ENCODE data around the gene CUL2. TPM values are rescaled to one million over a fixed set of nuclear protein-coding genes. Genes with fewer than 3 reads are reported as not detected.

The CUL2 gene
- total and polyA plus RNA-seq, 2 donors (not counting 1 experiment from before 2014, with no cell fraction given), result 7.3 to 36.9 TPM

GRCh38 chr10:35059481-35059880 is 30.7 kb downstream of the CUL2 start:
- Histone ChIP-seq H2AFZ (ENCODE audit: insufficient read depth, low read depth, low read length, poor library complexity, severe bottlenecking) (no peak overlapping the region), H3K36me3 (replicated peaks in 1 of 2; ENCODE audit: control extremely low read depth in 1 of 2, control insufficient read depth in 1 of 2, extremely low read depth in 1 of 2, insufficient read depth in 2 of 2, low read length in 1 of 2) (peaks cover 17 to 51% of the 10 kb centered on the region in 2 experiments), H3K27ac (ENCODE audit: low read length in 2 of 2) (no peak overlapping the region), H3K4me2 (replicated peaks; ENCODE audit: low read depth, low read length, poor library complexity, severe bottlenecking) (no peak overlapping the region), H3K9ac (ENCODE audit: low read length) (no peak overlapping the region), H3K4me1 (ENCODE audit: control insufficient read depth in 2 of 2, insufficient read depth in 2 of 2, low read length in 2 of 2) (peaks cover 3 to 6% of the 10 kb centered on the region in 2 donors), H3K79me2 (ENCODE audit: control insufficient read depth, insufficient read depth, low read length) (peaks cover 3% of the 10 kb centered on the region), H3K27me3 (replicated peaks in 1 of 4; ENCODE audit: control extremely low read depth in 1 of 4, control insufficient read depth in 3 of 4, insufficient read depth in 4 of 4, low read length in 3 of 4) (no peaks in the 10 kb centered on the region), H3K4me3 (ENCODE audit: control extremely low read depth in 1 of 5, extremely low read depth in 1 of 5, insufficient read depth in 1 of 5, low read depth in 2 of 5, low read length in 4 of 5) (no peak overlapping the region), H4K20me1 (ENCODE audit: control insufficient read depth, insufficient read depth, low read length, poor library complexity, severe bottlenecking) (no peaks in the 10 kb centered on the region), H3K9me3 (ENCODE audit: control extremely low read depth in 1 of 3, control insufficient read depth in 2 of 3, insufficient read depth in 1 of 3, low read length in 2 of 3) (no peaks in the 10 kb centered on the region)
- ATAC-seq (ENCODE audit: low read depth) (no peak), DNase-seq (no peak)
- ChIA-PET CTCF (no interaction called here), POLR2A (no interaction called here)
- intact Hi-C loops (cut with micrococcal nuclease), result no loop called here
- no peak overlapping the region for H3K4me3 Mint-ChIP-seq
- H3K4me1 Mint-ChIP-seq, result peaks cover 9% of the 10 kb centered on the region
- H3K27me3 Mint-ChIP-seq, result no peaks in the 10 kb centered on the region
- no peaks in the 10 kb centered on the region for H3K9me3 Mint-ChIP-seq (ENCODE audit: insufficient read depth)
- H3K27ac Mint-ChIP-seq, result no peak overlapping the region
- TF ChIP-seq CTCF (IDR thresholded peaks at IDR 0.05) (no peak), EZH2 (IDR thresholded peaks at IDR 0.05; ENCODE audit: borderline replicate concordance, insufficient read depth, low read depth, low read length, poor library complexity, severe bottlenecking) (no peak)

- H3K79me2 ChIP-seq (ENCODE audit: control insufficient read depth, insufficient read depth, low read length), result peaks cover 3% of the 10 kb centered on the region
- no peak overlapping the region for H2AFZ ChIP-seq (ENCODE audit: insufficient read depth, low read depth, low read length, poor library complexity, severe bottlenecking)
- TF ChIP-seq EZH2 (IDR thresholded peaks at IDR 0.05; ENCODE audit: borderline replicate concordance, insufficient read depth, low read depth, low read length, poor library complexity, severe bottlenecking) (no peak), CTCF (IDR thresholded peaks at IDR 0.05) (no peak)
- H3K9ac ChIP-seq (ENCODE audit: low read length), result no peak overlapping the region
- intact Hi-C loops (cut with micrococcal nuclease), result no loop called here
- H3K4me3 ChIP-seq (ENCODE audit: control extremely low read depth in 1 of 5, extremely low read depth in 1 of 5, insufficient read depth in 1 of 5, low read depth in 2 of 5, low read length in 4 of 5), result no peak overlapping the region
- DNase-seq, result no peak
- no peaks in the 10 kb centered on the region for H3K27me3 ChIP-seq (replicated peaks in 1 of 4; ENCODE audit: control extremely low read depth in 1 of 4, control insufficient read depth in 3 of 4, insufficient read depth in 4 of 4, low read length in 3 of 4)
- no peaks in the 10 kb centered on the region for H4K20me1 ChIP-seq (ENCODE audit: control insufficient read depth, insufficient read depth, low read length, poor library complexity, severe bottlenecking)
- POLR2A ChIA-PET, result no interaction called here
- no peaks in the 10 kb centered on the region for H3K9me3 ChIP-seq (ENCODE audit: control extremely low read depth in 1 of 3, control insufficient read depth in 2 of 3, insufficient read depth in 1 of 3, low read length in 2 of 3)
- WGBS (ENCODE audit: insufficient coverage), result no CpG with 5 or more reads among the region's 1 CpG
- H3K4me1 ChIP-seq (ENCODE audit: control insufficient read depth in 2 of 2, insufficient read depth in 2 of 2, low read length in 2 of 2), result peaks cover 3 to 6% of the 10 kb centered on the region in 2 donors
- Mint-ChIP-seq H3K27me3 (no peaks in the 10 kb centered on the region), H3K27ac (no peak overlapping the region), H3K4me3 (no peak overlapping the region), H3K4me1 (peaks cover 9% of the 10 kb centered on the region), H3K9me3 (ENCODE audit: insufficient read depth) (no peaks in the 10 kb centered on the region)
- ATAC-seq (ENCODE audit: low read depth), result no peak
- no peak overlapping the region for H3K27ac ChIP-seq (ENCODE audit: low read length in 2 of 2)
- CTCF ChIA-PET, result no interaction called here
- H3K4me2 ChIP-seq (replicated peaks; ENCODE audit: low read depth, low read length, poor library complexity, severe bottlenecking), result no peak overlapping the region
- H3K36me3 ChIP-seq (replicated peaks in 1 of 2; ENCODE audit: control extremely low read depth in 1 of 2, control insufficient read depth in 1 of 2, extremely low read depth in 1 of 2, insufficient read depth in 2 of 2, low read length in 1 of 2), result peaks cover 19 to 59% of the 10 kb centered on the region in 2 experiments
Measured at GRCh38 chr10:35058686-35059085, 31.5 kb downstream of the CUL2 start.

Measured in B cell (primary cell).